AG04449 (cell line): Measurements from ENCODE around the gene CNOT10.

Experiments used
- CTCF ChIA-PET: fragments of 350-600 bp; formaldehyde crosslinking; extraction: SDS; loops from one replicate; lab custom pipeline; 2021; ENCODE audit warnings: antibody characterized with exemption; lab: Yijun Ruan, JAX
- POLR2A ChIA-PET: fragments of 400-600, 350-600 bp; formaldehyde crosslinking; extraction: SDS; loops from one replicate; lab custom pipeline; 2020; ENCODE audit warnings: antibody characterized with exemption, inconsistent platforms; lab: Yijun Ruan, JAX
- DNase-seq: peaks from one replicate; pipeline ENCODE4 v3.0.0-alpha.2; 2010; ENCODE audit warnings: low read depth, low spot score
- H3K4me3 ChIP-seq: 2 replicates; pipeline ENCODE4 v1.5.1; 2011; ENCODE audit warnings: low read depth, mild to moderate bottlenecking, control low read depth, low read length
- TF ChIP-seq, protein P1 (sequence below): IDR thresholded peaks from one replicate; pipeline ENCODE4 v1.5.1; 2011; ENCODE audit warnings: mild to moderate bottlenecking, moderate library complexity, low read length, control low read depth, inconsistent platforms; ENCODE audit not compliant: insufficient read depth; ENCODE audit errors: missing control alignments

CNOT10 gene

DNA sequence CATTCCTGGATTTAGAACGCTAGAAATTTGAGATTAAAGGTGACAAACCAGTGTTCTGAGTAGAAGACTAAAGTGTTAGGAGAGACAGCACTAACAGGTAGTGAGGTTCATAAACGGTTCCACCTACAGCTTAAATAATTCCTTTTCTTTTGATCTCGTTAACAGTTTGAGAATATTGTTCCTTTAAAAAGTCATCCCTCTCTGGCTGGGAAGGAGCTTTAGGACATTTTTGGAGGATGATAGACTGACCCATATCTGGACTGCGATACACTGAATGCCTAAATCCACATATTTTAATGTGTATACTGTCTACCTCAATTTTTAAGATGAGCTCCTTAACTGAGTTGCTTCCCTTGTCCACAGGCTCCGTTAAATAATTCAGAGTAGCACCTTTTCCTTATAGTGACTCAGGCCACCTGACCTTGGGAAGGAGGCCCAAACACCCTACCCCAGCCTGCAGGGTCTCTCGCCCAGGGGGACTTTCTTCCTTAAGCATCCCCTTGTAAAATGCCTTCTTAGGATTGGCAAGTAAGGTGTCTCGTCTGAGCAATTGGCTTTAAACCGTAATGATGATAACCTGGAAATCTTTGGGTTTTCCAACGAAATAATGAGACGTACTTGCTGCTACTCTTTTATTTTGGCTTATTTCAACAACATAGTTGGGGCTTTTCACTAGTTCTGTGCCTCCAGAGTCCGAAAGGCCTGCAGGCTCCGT lies 136.1 kb downstream of the CNOT10 start:
- TF ChIP-seq, protein P1, sequence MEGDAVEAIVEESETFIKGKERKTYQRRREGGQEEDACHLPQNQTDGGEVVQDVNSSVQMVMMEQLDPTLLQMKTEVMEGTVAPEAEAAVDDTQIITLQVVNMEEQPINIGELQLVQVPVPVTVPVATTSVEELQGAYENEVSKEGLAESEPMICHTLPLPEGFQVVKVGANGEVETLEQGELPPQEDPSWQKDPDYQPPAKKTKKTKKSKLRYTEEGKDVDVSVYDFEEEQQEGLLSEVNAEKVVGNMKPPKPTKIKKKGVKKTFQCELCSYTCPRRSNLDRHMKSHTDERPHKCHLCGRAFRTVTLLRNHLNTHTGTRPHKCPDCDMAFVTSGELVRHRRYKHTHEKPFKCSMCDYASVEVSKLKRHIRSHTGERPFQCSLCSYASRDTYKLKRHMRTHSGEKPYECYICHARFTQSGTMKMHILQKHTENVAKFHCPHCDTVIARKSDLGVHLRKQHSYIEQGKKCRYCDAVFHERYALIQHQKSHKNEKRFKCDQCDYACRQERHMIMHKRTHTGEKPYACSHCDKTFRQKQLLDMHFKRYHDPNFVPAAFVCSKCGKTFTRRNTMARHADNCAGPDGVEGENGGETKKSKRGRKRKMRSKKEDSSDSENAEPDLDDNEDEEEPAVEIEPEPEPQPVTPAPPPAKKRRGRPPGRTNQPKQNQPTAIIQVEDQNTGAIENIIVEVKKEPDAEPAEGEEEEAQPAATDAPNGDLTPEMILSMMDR = no peak
- POLR2A ChIA-PET = no interaction called here
- CTCF ChIA-PET = interaction anchor here (1.1 to 1.4 kb wide), 2 partner anchors 10 to 40 kb away, joined by 3 to 4 read pairs; no protein-coding TSS in a partner anchor
- no peak overlapping the region for H3K4me3 ChIP-seq
- DNase-seq = no peak

GRCh38 chr3:32821686-32822296 lies 136.8 kb downstream of the CNOT10 start:
- no peak overlapping the region for H3K4me3 ChIP-seq
- ChIA-PET CTCF (no interaction called here), POLR2A (no interaction called here)
- DNase-seq = no peak
- TF ChIP-seq, protein P1 = no peak

DNA sequence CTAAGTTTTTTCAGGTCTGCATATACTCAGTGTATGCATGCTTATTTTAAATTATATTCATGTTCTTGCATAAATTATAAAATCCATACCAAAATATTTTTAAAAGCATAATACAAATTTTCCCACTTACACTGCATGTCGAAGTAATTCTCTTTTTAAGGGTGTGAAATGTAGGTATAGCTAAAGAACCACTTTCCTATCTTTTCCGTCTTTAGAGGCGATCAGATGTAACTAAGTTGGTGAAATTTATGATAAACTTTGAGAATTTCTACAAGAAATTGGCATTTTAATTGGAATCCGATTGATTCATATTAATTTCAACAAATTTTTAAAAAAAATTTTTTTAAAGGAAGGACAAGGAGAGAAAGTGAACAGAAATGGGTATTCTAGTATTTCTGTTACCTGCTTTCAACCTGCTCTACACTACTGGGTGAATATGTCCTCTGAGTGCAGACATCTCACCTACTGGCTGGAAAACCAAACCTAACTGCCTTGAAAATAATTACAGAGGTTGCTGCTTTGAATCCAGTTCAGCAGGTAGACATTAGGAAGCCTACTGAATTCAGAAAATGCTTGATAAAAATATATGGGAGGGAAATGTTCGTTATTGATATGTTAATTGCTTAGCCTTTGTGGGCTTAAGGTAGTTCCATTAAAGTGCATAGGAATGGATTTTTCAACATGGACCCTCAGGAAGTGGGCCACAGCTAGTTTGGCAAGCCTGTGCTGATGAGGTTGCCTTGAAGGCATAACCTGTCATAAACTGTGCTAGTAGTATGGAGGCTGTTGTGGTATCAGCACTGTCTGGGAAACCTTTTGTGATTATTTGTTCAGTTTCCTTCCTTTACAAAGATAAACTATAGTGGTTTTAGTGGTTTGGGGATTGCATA lies 137.9 kb downstream of the CNOT10 start:
- POLR2A ChIA-PET = no interaction called here
- DNase-seq = no peak
- H3K4me3 ChIP-seq = no peak overlapping the region

More for the DNA sequence above, 137.9 kb downstream of the CNOT10 start:
- TF ChIP-seq, protein P1 = no peak
- CTCF ChIA-PET = no interaction called here
